SIG-M5 treated with dmso at 0.1 percent for 504 hours (cell line): Measurements from ENCODE around the gene GALNT10.

Experiments used
- DNase-seq: peaks from one replicate; lab custom pipeline; 2025; ENCODE audit not compliant: unreplicated experiment; lab: John Stamatoyannopoulos, UW

Gene GALNT10

DNA sequence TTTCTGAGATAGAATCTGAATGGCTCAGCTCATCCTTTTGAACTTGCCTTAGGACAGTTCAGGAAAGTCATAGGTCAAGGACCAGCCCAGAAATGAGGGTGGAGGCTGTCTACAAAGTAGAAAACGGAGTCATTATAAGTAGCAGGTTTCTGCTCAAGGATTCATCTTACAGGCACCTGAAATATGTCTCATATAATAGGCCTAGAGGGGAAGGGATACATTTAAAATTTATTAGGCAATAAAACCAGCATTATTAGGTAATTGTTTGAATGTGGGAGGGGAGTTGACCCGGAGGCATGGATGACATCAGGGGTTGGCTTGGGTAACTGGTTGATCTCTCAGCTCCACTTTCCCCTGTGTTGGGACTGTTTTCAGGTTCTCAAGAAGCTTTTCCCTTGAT lies 11.9 kb upstream of the GALNT10 start:
- no peak for DNase-seq

DNA sequence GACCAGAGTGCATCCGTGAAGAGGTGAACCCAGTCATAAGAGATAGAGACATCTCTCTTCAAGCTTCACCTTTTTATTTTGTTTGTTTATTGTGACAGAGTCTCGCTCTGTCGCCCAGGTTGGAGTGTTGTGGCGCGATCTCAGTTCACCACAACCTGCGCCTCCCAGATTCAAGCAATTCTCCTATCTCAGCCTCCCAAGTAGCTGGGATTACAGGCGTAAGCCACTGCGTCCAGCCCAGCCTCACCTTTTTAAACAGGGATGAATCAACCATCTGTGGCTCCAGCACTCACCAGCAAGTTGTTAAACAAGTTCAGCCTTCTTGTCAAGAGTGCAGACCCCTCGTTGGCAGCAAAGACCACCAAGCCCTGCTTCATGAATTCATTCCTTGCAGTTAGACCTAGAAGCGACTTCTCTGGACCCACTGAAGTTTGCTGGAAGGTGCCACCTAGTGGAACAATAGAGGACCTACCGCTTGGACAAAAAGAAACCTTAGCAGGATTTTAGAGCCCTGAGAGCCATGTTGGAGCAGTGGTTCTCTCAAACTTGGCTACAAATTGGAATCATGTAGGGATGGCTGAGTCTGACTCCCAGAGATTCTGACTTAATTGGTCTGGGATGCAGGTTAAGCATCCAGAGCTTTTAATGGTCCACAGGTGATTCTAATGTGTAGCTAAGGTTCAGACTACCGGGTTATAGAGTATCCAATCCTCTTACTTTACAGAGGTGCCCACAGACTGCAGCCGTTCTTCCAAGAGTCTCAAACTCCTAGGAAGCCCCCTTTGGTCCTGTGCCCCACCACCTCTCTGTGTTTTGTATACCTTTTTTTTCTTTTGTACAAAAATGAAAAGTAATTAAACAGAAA lies 10.5 kb upstream of the GALNT10 start:
- peak; percentile 70 for DNase-seq

DNA sequence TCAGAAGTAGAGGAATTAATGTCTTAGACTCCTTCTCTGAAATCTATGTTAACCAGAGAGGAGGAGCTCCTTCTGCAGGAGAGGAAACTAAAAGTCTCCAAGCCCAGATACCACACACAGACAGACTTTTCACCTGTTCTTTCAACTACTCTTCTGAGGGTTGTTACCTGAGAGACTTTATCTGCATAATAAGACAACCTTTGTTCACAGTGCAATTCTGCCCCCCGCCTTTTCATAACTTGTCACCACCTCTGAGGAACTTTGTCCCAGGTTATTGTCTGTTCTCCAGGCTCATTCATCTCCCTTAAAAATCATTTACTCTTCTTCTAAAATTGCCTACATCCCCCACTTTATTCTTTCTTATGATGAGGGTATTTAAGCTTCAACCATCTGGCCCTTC lies 9.4 kb upstream of the GALNT10 start:
- DNase-seq: no peak

DNA sequence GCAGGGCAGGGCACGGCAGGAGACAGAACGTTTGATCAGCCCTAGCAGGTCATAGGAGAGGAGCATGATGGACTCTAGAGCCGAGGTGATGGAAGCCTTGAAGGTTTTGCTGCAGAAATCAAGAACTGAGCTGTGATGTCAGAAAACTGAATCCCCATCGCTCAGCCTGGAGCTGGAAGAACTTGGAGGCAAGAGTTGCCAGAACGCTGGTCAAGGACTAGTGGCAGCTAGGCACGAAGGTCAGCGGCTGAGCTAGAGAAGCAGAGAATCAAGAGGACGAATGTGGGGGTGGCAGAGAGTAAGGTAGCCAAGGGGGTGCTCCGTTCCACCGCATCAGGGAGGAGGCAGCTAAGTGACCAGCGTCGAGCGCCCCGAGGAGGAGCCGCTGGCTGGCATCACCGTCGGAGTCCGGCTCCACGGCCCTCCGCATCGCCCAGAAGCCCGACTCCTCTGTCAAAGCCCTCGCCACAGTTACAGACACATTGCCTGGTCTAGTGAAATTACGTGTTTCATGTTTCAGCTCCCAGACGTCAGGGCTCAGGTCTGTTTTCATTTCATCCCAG lies 1.2 kb upstream of the GALNT10 start:
- DNase-seq: no peak

DNA sequence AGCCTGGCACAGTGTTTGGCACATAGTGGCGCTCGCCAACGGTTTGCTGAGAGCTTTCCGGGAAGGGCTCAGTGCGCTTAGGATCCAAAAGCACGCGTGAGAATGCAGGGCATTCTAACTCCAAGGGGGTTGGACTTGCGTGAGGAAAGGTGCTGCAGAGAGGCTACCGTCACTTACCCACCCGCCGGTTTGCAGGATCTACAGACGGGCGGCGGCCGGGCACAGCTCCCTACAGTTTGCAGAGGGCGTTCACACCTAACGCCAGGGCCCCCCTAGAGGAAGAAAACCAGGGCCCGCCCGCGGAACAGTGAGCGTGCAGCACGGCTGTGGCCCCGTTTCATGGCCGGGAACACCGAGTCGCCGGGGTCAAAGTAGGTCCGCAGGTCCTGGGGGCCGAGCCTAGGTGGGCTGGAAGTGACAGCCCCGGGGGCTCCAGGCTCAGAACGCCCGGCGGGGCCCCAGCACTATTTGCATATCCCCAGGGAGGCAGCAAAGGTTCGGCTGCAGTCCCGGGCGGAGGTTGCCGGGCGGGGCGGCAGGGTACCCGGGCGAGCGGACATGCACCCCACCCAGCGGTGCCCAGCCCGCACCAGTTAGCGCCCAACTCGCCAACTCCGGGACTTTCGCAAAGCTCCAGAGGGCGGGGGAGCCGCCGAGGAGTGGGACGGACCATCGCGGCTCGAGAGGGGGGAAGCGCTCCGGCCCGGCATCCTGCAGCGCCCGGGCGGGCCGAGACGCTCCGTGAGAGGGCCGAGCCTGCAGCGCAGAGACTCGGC lies 526 bp upstream of the GALNT10 start:
- peak; percentile 76 for DNase-seq

DNA sequence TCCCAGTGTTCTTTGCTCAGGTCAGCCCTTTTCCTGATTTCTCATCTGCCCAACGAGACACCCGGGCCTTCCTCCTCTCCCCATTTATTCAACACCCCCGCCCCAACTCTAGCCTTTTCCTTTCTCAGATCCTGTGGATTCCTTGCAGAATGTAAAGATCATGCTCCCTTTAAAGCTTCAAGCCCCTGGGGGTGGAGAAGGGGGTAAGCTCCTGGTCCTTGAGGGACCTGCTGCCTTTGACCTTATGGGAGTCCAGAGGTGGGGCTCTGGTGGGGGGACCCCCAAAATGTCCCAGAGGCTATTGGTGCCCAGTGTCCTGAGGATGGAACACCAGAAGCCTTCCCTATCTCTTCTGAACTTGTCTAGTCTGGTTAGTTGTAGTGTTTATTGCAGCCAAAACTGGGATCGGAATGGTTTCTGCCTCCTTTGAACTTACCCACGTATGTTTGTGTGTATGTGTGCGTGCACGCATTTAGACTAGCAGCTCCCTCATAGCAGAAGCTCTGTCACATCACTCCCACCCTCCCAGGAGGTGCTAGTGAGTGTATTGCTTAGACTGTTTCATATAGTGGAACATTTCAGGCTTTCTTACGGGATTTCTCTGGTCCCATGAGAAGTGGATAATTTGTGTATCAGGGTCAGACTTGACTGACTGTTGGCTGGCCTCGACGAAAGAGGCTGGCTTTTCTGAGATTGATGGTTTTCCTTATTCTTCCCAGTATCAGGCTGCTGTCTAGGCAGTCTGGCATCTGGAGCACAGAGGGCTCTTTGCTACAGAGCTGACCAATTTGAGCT lies 1.1 kb downstream of the GALNT10 start:
- no peak for DNase-seq

DNA sequence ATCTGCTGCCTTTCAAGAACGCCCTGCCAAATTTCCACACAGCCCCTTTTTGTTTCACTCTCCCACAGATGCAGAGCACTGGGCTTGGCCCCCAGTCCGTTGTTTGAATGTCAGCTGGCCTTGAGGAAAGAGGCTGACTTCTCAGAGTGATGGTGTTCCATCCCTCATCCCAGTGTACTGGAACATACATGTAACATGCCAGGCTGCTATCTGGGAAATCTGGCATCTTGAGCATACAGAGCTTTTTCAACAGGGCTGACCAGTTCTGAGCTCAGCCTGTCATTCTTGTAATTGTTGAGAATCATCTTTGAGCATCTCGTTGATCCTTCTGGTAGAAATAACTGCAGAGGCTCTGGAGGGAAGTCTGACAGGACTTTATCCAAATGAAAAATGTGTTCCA lies 2.8 kb downstream of the GALNT10 start:
- no peak for DNase-seq

DNA sequence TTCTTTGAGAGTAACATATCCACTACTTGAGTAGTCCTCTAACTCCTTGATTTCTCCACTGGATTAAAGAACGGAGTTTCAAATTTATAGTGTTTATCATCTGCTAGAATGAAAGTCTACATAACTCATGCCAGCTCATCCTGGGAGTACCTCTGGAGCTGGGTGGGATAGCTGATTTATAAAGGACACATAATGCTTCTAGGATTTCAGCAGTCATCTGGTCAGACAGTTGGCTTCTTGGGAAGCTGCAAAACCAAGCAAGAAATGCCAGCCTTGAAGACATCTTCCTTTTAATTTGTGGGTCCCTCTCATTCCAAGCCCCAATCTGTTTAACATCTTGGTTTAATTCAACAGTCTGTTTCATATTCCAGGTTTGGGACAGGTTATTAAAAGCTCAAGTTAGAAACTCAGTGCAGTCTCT lies 3.2 kb downstream of the GALNT10 start:
- no peak for DNase-seq

DNA sequence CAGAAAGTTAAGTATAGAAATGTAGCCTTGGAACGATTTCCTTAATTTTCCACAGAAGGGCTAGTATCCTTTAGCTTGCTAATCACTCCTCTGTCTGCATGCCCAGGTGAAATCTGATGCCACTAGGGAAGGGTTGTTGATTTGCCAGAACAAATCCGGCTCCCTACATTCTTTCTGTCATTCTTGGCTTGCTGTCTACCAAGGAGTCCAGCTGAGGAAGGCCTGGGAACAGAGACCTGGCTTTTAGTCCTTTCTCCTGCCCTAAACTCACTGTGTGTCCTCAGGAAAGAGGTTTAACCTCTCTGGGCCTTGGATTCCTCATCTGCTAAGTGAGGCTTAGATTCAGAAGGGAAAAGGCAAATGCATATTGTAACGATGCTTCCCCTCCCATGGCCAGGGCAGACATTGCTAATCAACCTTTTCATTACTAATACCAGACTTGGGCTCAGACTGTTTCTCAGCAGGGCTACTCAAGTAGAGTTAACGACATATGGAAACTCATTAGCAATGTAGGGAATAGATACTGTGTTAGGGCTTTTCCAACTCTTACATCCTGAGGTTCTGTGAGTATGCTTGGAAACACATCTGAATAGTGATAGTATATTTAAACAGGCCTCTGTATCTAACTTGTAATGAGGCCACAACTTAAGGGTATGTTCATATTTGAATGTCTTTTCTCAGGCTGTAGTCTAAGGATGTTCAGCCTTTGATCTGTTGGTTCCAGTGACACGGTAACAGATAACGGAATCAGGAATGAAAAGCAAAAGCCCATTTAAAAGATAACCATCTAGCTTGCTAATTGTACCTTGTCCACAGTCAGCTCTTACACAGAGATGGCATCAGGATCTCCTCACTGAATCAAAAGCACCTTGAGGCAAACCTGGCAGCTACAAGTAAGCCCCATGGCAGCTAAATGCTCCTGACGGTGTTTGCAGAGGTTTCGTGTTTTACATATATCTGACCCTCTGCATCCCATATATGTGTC lies 4.1 kb downstream of the GALNT10 start:
- no peak for DNase-seq

DNA sequence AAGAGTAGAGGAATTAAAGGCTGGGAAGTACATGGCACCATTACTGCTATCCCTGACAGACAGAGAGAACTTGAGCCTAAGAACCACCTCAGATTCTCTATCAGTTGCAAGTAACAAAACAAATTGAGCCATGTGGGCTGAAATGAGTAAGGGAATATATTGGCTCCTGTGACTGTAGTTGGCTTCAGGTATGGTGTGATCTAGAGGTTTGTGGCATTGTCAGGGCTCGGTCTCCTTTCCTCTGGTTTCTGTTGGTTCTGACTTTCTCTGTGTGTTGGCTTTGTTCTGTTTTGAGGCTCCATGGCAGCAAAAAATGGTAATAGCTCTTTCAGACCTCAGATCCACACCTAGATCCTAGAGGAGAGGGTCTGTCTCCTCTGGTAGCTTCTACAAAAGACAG lies 5.7 kb downstream of the GALNT10 start:
- no peak for DNase-seq

DNA sequence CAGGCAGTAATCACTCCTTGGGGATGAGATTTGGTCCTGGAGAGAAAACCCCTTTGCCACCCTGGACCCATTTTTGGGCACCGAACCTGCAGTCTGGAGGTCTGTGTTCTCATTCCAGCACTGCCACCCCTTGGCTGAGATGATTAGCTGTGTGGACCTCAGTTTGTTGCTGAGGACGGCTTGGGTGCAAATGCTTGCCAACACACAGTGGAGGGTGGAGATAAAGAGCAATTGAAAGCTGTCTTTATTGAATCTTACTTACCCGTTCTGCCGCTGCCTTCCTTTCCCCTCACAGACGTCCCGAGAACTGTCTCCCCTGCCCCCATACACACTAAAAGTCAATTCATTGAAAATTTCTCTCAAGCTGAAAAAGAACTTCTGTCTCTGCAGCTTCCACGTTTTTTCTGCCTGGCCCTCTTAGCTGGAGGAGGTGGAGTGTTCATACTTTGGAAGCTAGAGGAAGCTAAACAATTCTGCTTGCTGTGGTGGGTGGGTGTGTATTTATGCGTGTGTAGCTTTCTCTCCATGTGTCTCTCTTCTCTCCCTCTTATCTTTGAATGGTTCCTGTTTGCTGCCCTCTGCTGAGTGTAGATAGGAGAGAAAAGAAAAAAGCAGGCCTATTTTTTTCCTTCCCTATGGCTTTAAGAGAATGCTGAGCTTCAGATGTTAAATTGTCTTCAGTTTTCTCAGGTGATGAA lies 6.6 kb downstream of the GALNT10 start:
- DNase-seq: peak; percentile 34

DNA sequence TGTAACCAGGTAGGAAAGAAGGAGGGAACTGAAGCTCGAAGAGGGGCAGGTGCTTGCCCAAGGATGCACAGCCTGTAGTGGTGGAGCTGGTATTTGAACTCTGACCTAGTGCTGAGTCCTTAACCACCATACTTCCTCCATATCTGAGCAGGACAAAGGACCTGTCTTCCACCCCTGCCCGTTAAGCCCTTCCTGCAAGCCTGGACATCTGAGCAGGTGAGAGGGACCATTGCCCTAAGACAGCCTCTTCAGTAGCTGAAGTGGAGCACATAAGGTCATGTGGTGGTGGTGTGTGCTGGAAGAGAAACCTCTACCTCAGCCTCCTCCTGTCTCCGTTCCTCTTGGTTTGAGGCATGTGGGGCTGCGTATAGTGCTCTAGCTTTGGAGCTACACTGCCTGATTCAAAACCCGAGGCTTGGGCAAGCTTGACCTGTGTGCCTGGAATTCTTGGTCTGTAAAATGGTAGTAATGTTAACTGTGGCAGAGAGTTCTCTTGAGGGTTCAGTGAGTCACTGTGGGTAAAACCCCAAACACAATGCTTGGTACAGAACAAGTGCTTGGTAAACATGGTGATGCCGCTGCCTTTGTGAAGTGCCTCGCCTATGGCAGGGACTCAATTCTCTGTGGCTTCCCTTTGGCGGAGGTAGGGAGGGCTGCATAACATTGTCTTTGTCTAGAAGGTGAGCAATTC lies 7.4 kb downstream of the GALNT10 start:
- no peak for DNase-seq

DNA sequence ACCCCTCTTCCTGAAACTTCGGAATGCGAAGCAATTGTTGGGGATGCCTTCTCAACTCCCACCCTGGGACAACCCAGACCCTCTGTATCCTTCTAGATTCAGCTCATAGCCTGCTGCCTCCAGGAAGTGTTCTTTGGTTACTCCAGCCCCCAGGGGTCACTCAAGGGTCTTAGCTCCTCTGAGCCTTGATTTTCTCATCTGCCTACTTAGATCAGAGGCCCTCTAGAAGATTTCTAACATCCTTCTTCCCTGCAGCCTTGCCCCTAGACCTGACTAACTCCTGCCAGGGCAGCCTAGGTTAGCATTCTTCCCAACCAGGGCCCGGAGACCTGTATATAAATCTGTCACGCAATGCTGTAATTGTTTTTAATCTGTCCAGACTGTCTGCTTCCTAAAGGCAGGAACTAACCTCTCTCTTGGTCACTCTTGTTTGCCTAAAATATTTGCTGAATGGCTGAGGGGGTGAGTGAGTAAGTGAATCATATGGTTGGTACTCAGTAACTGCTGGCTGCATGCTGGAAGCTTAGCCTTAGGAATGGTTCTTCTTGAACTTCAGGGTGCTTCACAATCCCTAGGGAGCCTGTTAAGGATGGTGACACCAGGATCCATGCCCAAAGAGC lies 8.2 kb downstream of the GALNT10 start:
- DNase-seq: no peak

DNA sequence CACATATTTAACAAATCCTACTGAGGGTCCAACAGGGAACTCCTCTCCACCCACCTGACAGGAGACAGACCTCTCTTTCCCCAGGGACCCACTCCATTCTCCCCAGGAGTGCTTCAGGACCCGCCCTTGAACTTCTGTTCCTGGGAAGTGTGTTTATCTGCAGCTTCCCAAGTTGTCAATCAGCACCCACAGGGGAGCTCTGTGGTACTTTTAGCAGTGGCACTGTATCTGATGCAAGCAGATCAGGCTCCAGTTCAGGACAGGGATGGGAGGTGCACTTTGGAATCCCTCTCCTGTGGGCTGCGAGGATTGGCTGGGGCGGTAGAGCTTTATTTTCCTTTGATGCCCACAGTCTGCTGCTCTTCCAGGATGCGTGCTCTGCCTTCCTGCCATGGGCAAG lies 8.7 kb downstream of the GALNT10 start:
- DNase-seq: no peak

DNA sequence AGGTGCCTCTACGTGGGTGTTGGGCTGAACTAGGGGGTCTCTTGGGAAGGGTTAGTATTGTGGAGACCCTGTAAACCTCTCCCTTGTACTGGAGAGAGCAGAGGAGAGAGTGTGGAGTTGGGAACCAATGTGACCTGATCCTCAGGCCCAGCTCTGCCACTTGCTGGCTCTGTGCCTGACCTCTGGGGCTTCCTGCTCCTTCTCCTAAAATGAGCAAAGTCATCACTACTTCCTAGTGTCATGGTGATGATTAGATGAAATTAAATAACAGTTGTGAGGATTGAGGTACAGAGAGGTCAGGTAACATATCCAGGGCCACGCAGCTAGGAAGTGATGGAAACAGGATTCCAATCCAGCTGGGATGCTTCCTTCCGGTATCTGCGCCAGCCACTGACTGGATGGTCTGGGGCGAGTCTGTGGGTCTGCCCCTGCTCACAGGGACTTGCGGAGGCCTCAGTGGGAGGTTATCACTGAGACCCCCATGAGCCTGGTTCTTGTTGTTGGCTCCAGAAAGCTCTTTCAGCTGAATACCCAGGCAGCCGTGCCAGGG lies 9.2 kb downstream of the GALNT10 start:
- DNase-seq: no peak

DNA sequence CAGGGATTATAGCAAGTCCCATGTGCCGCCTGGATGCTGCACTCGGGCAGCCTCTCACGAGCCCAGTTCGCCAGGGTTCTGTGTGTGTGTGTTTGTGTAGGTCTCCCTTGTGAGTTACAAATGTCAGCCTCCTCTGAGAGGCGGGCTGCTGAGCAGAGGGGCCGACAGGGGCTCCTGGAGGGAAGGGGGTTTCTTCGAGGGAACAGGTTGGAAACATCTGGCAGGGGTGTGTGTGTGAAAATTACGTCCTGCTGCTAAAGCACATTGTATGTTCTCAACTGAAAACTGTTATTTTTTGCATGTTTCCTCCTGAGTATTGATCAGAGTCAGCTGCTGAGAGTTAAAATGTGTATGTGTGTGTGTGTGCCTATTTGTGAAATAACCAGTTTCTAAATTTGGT lies 9.7 kb downstream of the GALNT10 start:
- DNase-seq: no peak

DNA sequence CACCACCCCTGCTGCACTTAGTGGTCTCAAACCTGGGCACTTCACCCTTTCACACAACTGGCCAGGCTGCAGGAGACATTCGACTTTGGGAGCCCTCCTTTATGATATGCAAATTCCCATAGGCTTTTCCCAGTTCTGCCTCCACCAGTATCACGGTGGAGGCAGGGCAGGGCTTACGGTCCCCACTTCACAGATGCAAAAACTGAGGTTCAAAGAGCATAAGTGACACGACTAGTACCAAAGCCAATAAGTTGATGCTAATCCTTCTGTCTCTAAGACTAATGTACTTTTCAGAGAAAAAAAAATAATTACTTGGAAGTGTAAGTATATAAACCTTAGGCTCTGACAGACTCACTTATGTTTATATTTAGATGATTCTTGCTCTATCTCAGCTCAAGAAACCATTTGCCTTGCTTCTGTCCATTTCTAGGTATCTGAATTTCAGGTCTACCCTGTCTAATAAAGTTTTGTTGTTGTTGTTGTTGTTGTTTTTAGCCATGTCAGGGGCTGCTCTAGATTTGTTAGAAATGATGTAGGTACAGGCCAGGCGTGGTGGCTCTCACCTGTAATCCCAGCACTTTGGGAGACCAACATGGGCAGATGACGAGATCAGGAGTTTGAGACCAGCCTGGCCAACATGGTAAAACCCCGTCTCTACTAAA lies 10.7 kb downstream of the GALNT10 start:
- DNase-seq: no peak
